ENCODE data around the gene GMDS.

GMDS gene

GRCh38 chr6:1605893-1606779 is 639.3 kb downstream of the GMDS start:
- H3K4me1 ChIP-seq (ENCODE audit: insufficient read depth, low read length, poor library complexity, severe bottlenecking) = peaks cover 4% of the 10 kb centered on the region
- H3K4me3 ChIP-seq (ENCODE audit: low read length, poor library complexity, severe bottlenecking) = no peak overlapping the region
- H3K79me2 ChIP-seq (ENCODE audit: insufficient read depth, low read length) = no peaks in the 10 kb centered on the region
- no peaks in the 10 kb centered on the region for H3F3A ChIP-seq (ENCODE audit: low read depth)
- TF ChIP-seq EZH2phosphoT487 (IDR thresholded peaks at IDR 0.05; ENCODE audit: borderline replicate concordance) = no peak
- no peak for TF ChIP-seq CTCF (conservative IDR thresholded peaks at IDR 0.05; ENCODE audit: low read length)
- H4K20me1 ChIP-seq (ENCODE audit: insufficient read depth, low read length, poor library complexity, severe bottlenecking) = no peaks in the 10 kb centered on the region
- H3K27me3 ChIP-seq (ENCODE audit: insufficient read depth, low read length, poor library complexity, severe bottlenecking) = no peaks in the 10 kb centered on the region
- H3K4me2 ChIP-seq (ENCODE audit: low read depth, low read length, poor library complexity, severe bottlenecking) = no peak overlapping the region
- H3K9me3 ChIP-seq (ENCODE audit: insufficient read depth, low read depth, low read length) = no peaks in the 10 kb centered on the region
- no peak overlapping the region for H3K9ac ChIP-seq (ENCODE audit: low read depth, low read length, poor library complexity, severe bottlenecking)
- no peak overlapping the region for H2AFZ ChIP-seq (ENCODE audit: low read length)
- H3K9me2 ChIP-seq (replicated peaks; ENCODE audit: low read depth, low read length) = no peaks in the 10 kb centered on the region
- H3K36me3 ChIP-seq (ENCODE audit: insufficient read depth, low read length) = no peaks in the 10 kb centered on the region

GRCh38 chr6:1605004-1605892 is 640.2 kb downstream of the GMDS start:
- H3F3A ChIP-seq (ENCODE audit: low read depth) = no peaks in the 10 kb centered on the region
- no peak overlapping the region for H3K9ac ChIP-seq (ENCODE audit: low read depth, low read length, poor library complexity, severe bottlenecking)
- peaks cover 4% of the 10 kb centered on the region for H3K4me1 ChIP-seq (ENCODE audit: insufficient read depth, low read length, poor library complexity, severe bottlenecking)
- H4K20me1 ChIP-seq (ENCODE audit: insufficient read depth, low read length, poor library complexity, severe bottlenecking) = no peaks in the 10 kb centered on the region
- H3K9me2 ChIP-seq (replicated peaks; ENCODE audit: low read depth, low read length) = no peaks in the 10 kb centered on the region
- H3K79me2 ChIP-seq (ENCODE audit: insufficient read depth, low read length) = no peaks in the 10 kb centered on the region
- H3K9me3 ChIP-seq (ENCODE audit: insufficient read depth, low read depth, low read length) = no peaks in the 10 kb centered on the region
- no peak for TF ChIP-seq EZH2phosphoT487 (IDR thresholded peaks at IDR 0.05; ENCODE audit: borderline replicate concordance)
- no peak for TF ChIP-seq CTCF (conservative IDR thresholded peaks at IDR 0.05; ENCODE audit: low read length)
- no peak overlapping the region for H2AFZ ChIP-seq (ENCODE audit: low read length)
- no peaks in the 10 kb centered on the region for H3K27me3 ChIP-seq (ENCODE audit: insufficient read depth, low read length, poor library complexity, severe bottlenecking)
- no peak overlapping the region for H3K4me3 ChIP-seq (ENCODE audit: low read length, poor library complexity, severe bottlenecking)
- no peak overlapping the region for H3K4me2 ChIP-seq (ENCODE audit: low read depth, low read length, poor library complexity, severe bottlenecking)
- H3K36me3 ChIP-seq (ENCODE audit: insufficient read depth, low read length) = no peaks in the 10 kb centered on the region

GRCh38 chr6:1604158-1605003 is 641.0 kb downstream of the GMDS start:
- Histone ChIP-seq H3K4me3 (ENCODE audit: low read length, poor library complexity, severe bottlenecking) (peak overlapping the region; percentile 38), H3K79me2 (ENCODE audit: insufficient read depth, low read length) (no peaks in the 10 kb centered on the region), H3K9me3 (ENCODE audit: insufficient read depth, low read depth, low read length) (no peaks in the 10 kb centered on the region), H2AFZ (ENCODE audit: low read length) (no peak overlapping the region; the same call in 1 of the 2 replicates), H3K4me2 (ENCODE audit: low read depth, low read length, poor library complexity, severe bottlenecking) (peak overlapping the region; percentile 67), H3F3A (ENCODE audit: low read depth) (no peaks in the 10 kb centered on the region), H3K9me2 (replicated peaks; ENCODE audit: low read depth, low read length) (no peaks in the 10 kb centered on the region), H3K27me3 (ENCODE audit: insufficient read depth, low read length, poor library complexity, severe bottlenecking) (no peaks in the 10 kb centered on the region), H4K20me1 (ENCODE audit: insufficient read depth, low read length, poor library complexity, severe bottlenecking) (no peaks in the 10 kb centered on the region), H3K4me1 (ENCODE audit: insufficient read depth, low read length, poor library complexity, severe bottlenecking) (peaks cover 4% of the 10 kb centered on the region), H3K9ac (ENCODE audit: low read depth, low read length, poor library complexity, severe bottlenecking) (no peak overlapping the region), H3K36me3 (ENCODE audit: insufficient read depth, low read length) (no peaks in the 10 kb centered on the region)
- TF ChIP-seq EZH2phosphoT487 (IDR thresholded peaks at IDR 0.05; ENCODE audit: borderline replicate concordance) = no peak
- TF ChIP-seq CTCF (conservative IDR thresholded peaks at IDR 0.05; ENCODE audit: low read length) = peak; percentile 72

Measured in Loucy (cell line).